Activated CD4-positive, alpha-beta T cell treated with anti-CD3 and anti-CD28 coated beads, Interleukin-2, Interleukin-6, amounts not matched to agents 100 ng/mL and 50 ng/mL, durations not matched to agents 16 hours and 8 hours (primary cell): ENCODE data around the gene USP40.

Source experiments
- DNase-seq: peaks from one replicate; pipeline ENCODE4 v3.0.0-alpha.2; 2020

Gene USP40

DNA sequence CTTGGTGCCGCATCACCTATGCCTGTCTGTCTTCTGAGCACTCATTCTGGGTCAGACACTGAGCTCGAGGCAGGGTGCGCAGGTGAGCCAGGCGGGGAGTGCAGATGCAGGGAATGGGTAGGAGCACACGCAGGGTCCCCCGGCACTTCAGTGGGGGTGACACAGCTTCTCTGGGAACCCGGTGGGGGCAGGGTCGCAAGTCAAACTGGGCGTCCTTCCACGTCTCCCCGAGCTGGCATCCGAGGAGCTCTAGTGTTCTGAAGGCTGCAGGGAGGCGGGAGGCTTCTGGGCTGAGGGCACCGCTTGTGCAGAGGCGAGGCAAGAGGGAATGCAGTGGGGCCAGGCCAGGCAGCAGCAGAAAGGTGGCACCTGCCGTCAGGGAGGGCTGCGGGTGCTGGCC lies 126.3 kb downstream of the USP40 start:
- no peak for DNase-seq

DNA sequence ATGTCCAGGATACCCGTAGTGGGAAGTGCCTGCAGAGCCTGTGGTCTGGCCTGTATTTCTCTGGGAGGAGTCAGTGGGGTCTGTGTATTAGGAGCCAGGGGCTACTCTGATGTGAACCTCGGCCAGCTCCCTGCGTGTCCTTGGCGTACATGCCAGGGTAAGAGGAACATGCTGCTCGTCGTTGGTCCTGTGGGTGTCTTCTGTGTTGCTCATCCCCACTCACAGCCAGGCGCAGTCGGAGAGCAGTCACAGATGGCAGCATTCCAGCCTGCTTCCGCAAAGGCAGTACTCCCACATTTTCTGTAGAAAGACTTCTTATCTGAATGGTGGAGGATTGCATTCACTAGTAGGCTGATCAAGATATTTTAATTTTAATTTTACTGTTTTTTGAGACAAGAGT lies 127.4 kb downstream of the USP40 start:
- no peak for DNase-seq

DNA sequence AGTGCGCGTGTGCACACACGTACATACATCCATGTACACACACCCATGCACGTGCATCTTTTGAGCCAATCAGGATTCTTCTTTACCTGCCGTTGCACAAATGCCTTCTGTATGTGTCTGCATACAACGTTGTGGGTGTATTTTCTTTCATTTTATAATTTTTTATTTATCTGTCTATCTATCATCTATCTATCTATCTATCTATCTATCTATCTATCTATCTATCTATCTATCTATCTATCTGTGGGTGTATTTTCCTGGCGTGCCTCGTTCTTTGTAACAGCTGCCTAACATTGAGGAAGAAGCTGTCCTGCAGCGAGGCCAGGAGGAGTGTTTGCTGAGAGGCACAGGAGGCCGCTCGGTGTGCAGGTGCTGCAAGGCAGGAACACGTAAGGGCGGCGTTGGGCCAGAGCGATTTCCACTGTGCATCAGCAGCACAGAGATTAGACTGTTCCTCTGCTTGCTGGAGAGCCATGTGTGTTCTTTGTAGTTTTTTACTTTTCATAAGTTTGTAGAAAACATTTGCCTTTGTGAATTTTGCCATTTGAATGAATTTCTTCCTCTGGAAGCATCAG lies 127.9 kb downstream of the USP40 start:
- no peak for DNase-seq

DNA sequence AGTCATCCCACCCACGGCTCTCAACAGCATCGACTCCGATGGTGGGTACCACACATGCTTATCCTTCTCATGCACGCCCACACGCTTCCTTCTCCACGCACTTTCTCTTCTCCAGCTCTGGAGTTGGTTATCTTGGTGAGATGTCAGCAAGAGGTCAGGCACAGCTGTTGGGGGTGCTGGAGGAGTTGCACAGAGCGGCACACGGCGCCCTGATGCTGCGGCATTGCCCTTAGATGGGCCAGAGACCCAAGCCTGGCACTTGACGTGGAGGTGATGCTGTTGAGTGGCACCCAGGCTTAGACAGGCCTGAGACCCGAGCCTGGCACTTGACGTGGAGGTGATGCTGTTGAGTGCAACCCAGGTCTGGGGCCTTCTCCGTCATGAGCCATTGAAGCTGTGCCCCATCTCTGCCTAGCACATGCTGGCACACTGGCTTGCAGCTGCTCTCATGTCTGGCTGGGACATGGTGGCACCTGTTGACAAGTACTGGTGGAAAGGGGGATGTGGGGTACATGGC lies 129.1 kb downstream of the USP40 start:
- no peak for DNase-seq

DNA sequence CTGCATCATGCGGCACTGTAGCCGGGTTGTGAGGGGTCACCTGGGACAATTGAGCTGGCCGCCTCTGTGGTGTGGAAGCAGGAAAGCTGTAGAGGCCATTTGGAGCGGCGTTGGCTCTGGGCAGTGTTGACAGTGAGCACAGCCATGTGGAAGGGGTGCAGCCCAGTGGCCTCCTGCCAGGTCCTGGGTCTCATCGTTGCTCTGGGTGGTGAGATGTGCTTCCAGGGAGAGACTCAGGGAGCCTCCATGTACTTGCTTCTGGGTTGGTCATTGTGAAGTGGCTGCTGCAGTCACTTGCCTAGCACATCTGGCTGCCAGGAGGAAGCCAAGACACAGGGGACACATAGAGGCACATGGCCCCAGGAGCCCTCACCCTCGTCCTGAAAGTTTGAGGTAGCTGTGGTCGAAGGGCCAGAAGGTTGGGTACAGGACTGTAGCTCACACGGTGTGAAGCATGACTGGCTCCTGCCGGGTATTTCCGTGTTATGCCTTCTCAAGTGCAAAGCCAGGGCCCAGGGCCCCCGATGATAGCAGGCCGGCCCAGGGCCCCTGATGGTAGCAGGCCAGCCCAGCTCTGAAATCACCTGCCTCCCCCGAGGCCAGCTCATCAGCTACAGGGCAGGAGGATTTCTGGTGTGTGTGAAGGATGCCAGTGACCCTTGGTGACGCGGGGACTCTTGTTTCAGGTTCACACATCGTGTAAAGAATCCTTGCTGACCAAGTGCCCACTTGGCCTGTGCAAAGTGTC lies 129.7 kb downstream of the USP40 start:
- DNase-seq, result no peak

DNA sequence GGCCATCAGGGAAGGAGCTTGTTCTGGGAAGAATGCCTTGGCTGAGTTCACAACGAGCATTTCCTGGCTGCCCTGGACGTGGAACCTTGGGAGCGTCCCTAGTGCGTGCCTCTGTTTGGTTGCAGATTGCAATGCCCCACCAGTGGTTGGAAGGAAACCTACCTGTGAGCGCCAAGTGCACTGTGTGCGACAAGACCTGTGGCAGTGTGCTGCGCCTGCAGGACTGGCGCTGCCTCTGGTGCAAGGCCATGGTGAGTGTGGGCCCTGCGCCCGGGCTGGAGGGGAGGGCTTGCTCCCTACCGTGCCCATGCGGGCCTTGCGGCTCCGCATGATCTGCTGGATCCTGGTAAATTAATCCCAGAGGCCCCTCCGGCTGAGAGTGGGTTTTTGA lies 130.4 kb downstream of the USP40 start:
- DNase-seq, result no peak

DNA sequence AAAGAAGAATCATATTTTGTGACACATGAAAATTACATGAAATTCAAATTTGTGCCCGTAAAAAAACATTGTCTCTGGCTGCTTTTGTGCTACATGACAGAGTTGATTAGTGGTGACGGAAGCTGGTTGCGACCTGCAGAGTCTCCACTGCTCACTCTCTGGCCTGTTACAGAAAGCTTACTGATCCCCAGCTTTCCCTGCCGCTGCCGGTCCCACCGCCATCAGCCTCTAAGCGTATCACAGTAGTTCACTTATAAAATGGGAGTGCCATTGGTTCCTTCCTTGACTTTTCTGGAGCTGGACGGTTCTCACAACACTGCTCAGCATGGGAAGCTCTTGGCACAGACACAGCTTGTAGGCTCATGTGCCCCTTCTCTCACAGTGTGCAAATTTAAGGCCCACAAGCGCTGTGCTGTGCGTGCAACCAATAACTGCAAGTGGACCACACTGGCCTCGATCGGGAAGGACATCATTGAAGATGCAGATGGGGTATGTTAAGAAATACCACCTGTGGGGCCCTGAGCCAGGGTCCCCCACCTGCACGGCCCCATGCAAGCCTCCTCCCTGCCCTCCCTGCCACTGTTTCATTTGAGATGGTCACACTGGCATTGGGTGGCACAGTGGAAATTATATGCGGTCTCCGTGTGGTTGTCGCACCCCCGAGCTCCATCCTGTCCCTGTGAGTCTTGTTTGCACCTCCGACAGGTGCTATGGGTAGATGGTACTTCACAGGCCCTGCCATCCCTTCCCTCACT lies 131.0 kb downstream of the USP40 start:
- no peak for DNase-seq

DNA sequence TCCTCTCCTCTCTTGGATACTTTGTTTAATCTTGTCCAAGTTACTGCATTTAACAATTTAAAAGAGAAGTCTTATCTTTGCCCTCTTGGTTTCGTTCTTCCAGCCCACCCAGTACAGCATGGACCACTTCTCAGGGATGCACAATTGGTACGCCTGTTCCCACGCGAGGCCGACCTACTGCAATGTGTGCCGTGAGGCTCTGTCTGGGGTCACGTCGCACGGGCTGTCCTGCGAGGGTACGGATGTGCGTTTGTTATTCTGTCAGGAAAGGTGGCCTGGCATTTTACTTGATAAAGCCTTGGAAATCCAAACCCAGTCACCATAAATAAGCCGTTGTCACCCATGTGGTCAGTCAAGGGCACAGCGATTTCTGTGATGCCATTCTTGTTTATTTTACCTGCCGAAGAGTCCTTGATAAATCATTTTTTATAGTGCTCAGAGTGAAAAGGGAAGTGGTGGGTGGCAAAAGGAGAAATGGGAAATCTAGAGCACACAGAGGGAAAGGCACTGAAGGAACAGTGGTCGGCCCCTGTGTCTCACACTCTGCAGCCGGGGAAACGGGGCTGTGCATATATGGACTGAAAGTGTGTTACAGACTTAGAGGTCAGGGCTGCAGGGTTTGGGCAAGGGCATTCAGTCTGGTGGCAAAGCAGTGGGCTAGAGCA lies 131.8 kb downstream of the USP40 start:
- DNase-seq, result no peak

DNA sequence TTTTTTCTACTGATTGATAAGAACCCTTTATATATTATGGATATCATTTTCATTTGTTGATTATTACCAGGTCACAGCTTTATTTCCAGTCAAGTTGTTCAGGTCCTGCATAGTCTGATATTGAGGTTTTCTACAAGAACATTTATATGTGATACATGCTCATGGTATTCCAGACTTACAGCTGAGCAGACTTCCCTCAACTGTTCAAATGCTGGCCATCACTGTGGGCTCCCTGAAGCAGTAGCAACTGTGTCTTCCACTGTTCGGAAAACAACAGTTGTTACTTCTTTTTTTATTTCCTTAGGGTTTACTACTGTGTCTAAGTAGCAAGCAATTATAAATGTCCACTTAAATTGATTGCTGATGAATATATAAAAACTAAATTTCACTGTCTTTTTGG lies 132.8 kb downstream of the USP40 start:
- no peak for DNase-seq

DNA sequence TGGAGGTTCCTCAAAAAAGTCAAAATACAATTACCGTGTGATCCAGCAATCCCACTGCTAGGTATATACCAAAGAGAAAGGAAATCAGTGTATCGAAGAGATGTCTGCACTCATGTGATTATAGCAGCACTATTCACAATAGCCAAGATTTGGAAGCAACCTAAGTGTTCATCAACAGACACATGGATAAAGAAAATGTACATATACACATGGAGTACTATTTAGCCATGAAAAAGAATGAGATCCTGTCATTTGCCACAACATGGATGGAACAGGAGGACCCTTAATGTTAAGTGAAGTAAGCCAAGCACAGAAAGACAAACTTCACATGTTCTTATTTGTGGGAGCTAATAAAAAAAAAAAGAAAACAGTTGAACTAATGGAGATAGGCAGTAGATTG lies 133.6 kb downstream of the USP40 start:
- DNase-seq, result no peak

DNA sequence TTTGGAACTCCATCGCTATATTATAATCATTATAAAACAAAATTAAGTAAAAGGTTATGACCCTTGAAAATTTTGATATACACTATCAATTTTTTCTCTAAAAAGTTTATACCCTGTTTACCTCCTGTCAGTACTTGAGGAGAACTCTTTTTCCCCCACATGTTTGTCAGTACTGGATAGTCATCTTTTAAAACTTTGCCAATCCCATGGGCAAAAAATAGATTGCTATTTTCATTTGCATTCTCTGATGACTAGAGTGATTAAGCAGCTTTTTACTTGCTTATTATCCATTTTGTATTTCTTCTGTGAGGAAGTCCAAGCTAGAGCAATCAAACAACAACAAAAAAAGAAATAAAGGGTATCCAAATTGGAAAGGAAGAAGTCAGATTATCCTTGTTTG lies 135.9 kb downstream of the USP40 start:
- no peak for DNase-seq

DNA sequence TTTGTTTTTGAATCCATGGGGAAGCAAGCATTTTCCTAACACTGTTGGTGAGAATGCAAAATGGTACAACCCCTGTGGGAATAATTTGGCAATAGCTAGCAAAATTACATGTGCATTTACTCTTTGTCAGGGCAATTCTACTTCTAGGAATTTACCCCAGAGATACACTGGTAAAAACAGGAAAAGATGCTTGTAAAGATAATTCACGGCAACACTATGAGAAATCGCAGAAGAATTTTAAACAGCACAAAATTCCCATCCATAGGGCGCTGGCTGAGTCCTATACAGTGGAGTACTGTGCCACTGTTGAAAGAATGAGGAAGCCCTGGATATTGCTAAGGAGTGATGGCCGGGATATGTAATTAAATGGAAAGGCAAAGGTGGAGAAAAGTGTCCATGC lies 136.5 kb downstream of the USP40 start:
- DNase-seq, result no peak

DNA sequence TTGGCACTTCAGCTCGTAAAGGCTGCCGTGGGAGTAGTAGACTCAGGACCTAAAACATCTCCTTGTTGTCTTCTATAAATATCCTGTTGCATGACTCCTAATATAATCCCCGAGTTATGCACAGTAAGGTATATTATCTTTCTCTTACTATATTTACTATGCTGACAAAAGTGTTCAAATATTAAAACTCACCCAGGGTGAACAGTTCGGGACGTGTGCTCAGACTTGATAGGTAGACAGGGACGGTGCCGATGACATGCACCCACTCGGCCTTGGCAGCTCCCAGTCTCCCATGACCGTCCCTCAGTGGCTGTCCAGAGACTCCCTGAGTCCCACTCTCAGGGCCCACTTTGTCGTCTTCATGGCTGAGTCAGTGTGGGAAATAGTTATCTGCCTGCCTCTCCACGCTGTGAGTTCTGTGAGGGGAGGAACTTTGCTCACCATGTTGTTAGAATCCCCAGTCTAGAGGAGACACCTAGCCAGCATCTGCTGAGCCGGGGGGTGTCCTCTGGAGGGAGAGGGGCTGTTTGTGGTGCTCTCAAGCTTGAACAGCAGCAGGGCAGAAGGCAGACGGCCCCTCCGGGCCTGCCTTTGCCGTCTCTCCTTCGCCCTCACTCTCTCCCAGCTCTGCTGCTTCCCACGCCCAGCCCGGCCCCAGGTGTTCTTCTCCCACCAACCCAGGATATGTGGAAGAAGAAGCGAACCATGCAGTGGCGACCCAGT lies 137.2 kb downstream of the USP40 start:
- DNase-seq, result no peak

DNA sequence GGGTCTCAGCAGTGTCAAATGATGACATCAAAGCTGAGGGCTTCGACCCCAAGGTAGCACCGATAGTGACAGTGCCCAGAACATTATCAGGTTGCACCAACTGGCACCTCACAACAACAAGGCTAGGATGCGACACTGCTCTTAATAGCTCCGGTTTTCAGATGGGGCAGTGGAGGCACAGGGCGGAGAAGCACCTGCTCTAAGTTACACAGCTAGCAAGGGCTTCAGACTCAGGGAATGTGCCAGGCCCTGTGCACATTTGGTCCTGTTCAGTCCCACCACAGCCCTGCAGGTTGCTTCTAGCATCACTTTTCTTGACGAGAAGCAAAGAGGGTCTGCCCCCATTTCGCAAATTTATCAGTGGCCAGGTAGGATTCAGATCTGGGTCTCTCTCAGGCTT lies 138.1 kb downstream of the USP40 start:
- DNase-seq, result no peak

DNA sequence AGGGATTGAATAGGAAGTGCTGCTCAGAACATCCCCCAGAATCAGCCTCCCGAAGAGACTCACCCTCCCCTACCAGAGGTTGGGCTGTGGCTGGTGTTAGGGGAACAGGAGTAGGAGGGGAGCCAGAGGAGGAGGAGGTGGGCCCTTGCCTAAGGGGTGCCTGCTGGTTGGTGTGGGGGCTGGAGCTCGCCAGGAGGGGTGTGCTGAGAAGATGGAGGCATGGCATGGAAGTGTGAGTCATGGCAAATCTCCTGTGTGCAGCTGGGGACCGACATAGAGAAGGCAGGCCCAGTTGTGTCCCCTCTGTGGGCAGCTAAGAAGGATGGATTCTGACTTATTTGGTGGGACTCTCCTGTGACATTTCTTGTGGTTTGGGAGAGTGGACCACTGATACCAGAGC lies 138.6 kb downstream of the USP40 start:
- no peak for DNase-seq

DNA sequence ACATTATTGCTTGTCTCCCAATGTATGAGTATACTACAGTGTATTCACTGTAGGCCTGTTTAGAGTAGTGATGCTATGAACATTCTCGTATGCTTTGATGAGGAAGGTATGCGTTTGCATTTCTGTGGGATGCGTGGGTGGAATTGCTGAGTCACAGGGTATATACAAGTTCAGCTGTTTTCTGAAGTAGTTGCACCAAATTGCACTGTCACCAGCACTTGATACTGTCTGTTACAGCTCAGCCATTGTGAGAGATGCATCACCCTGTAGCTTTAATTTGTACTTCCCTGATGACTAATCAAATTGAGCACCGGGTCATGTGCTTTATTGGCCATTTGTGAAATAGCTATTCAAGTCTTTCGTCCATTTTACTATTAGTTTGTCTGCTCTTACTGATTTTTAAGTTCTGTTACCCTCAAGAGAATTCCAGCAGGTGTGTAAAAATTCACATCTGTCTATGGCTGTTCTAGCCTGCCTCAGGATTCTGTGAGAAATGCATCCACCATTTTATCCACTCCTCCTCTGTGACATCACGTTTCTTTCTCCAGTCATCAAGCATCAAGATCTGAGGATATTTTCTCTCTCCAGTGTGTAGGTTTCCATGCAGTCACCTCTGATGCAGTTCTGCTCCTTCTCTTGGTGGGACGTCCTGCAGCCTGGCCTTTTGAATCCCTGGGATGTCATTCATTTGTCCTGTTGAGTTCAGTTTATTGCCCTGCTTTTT lies 139.8 kb downstream of the USP40 start:
- DNase-seq, result peak; percentile 71
